Measurements from ENCODE around the gene TSSK1B.
"Not testable (repeated sequence)": the region's sequence is repeated elsewhere in the genome, so short reads cannot be mapped to it uniquely, and the experiment has no call there.

The TSSK1B gene

GRCh38 chr5:113427871-113428574 lies 6.8 kb downstream of the TSSK1B start:
- Mint-ChIP-seq H3K4me3 (no peak overlapping the region), H3K27ac (peak overlapping the region in 2 of 3 experiments; percentile 44 to 59)
- no peak for TF ChIP-seq CTCF (IDR thresholded peaks at IDR 0.05; ENCODE audit: unreplicated experiment in 3 of 3)

GRCh38 chr5:113425909-113426308 lies 8.9 kb downstream of the TSSK1B start:
- no peak for TF ChIP-seq CTCF (IDR thresholded peaks at IDR 0.05; ENCODE audit: unreplicated experiment in 3 of 3)
- Mint-ChIP-seq H3K27me3 (ENCODE audit: low read depth) (no peaks in the 10 kb centered on the region), H3K27ac (no peak overlapping the region), H3K4me3 (no peak overlapping the region), H3K9me3 (no peaks in the 10 kb centered on the region), H3K36me3 (ENCODE audit: low read depth) (no peaks in the 10 kb centered on the region), H3K4me1 (peaks cover 3% of the 10 kb centered on the region)

More at GRCh38 chr5:113427871-113428574, 6.8 kb downstream of the TSSK1B start:
- no peaks in the 10 kb centered on the region for H3K27me3 Mint-ChIP-seq (ENCODE audit: low read depth)
- peaks cover 3% of the 10 kb centered on the region for H3K4me1 Mint-ChIP-seq
- H3K9me3 Mint-ChIP-seq: no peaks in the 10 kb centered on the region
- no peaks in the 10 kb centered on the region for H3K36me3 Mint-ChIP-seq (ENCODE audit: low read depth)

GRCh38 chr5:113421693-113422092 lies 13.1 kb downstream of the TSSK1B start:
- Mint-ChIP-seq H3K27ac (peak overlapping the region in 2 of 3 experiments; percentile 23 to 45), H3K4me1 (no peaks in the 10 kb centered on the region), H3K36me3 (ENCODE audit: low read depth) (no peaks in the 10 kb centered on the region), H3K4me3 (no peak overlapping the region), H3K27me3 (ENCODE audit: low read depth) (no peaks in the 10 kb centered on the region), H3K9me3 (no peaks in the 10 kb centered on the region)
- no peak for TF ChIP-seq CTCF (IDR thresholded peaks at IDR 0.05; ENCODE audit: unreplicated experiment in 3 of 3)

GRCh38 chr5:113405530-113405929 lies 29.3 kb downstream of the TSSK1B start:
- Mint-ChIP-seq H3K4me1 (peaks cover 34% of the 10 kb centered on the region), H3K36me3 (ENCODE audit: low read depth) (no peaks in the 10 kb centered on the region), H3K4me3 (no peak overlapping the region), H3K27me3 (ENCODE audit: low read depth) (no peaks in the 10 kb centered on the region), H3K9me3 (no peaks in the 10 kb centered on the region), H3K27ac (peak overlapping the region in 2 of 3 experiments; percentile 47 to 88)
- TF ChIP-seq CTCF (IDR thresholded peaks at IDR 0.05; ENCODE audit: unreplicated experiment in 3 of 3): no peak

- Mint-ChIP-seq H3K4me1 (peaks cover 34% of the 10 kb centered on the region), H3K27ac (peak overlapping the region in 1 of 3 experiments; percentile 40), H3K36me3 (ENCODE audit: low read depth) (no peaks in the 10 kb centered on the region), H3K9me3 (no peaks in the 10 kb centered on the region), H3K4me3 (no peak overlapping the region), H3K27me3 (ENCODE audit: low read depth) (no peaks in the 10 kb centered on the region)
- no peak for TF ChIP-seq CTCF (IDR thresholded peaks at IDR 0.05; ENCODE audit: unreplicated experiment in 3 of 3)
Observed at GRCh38 chr5:113404269-113404668, 30.5 kb downstream of the TSSK1B start.

GRCh38 chr5:113397986-113398385 lies 36.8 kb downstream of the TSSK1B start:
- not testable (repeated sequence) for H3K9me3 Mint-ChIP-seq

More at GRCh38 chr5:113397986-113398385, 36.8 kb downstream of the TSSK1B start:
- Mint-ChIP-seq H3K27ac (peak overlapping the region in 2 of 3 experiments; percentile 28 to 59), H3K4me1 (peaks cover 12% of the 10 kb centered on the region)
- H3K27me3 Mint-ChIP-seq (ENCODE audit: low read depth); H3K4me3 Mint-ChIP-seq; H3K36me3 Mint-ChIP-seq (ENCODE audit: low read depth): not testable (repeated sequence)

All from nephron (organoid).